ENCODE data around the gene ZNF593. TPM values are rescaled to one million over a fixed set of nuclear protein-coding genes. Genes with fewer than 3 reads are reported as not detected.

ZNF593 gene
- total RNA-seq, 2 donors from 2014 or later, result 14.4 to 20.5 TPM

- Histone ChIP-seq H3K4me1 (ENCODE audit: control insufficient read depth in 1 of 2, low read depth in 2 of 2) (no peaks in the 10 kb centered on the region), H3K4me3 (no peak overlapping the region), H3K27me3 (replicated peaks; ENCODE audit: insufficient read depth) (no peaks in the 10 kb centered on the region), H3K9me3 (no peaks in the 10 kb centered on the region), H3K27ac (no peak overlapping the region), H3K36me3 (no peaks in the 10 kb centered on the region)
- ATAC-seq (ENCODE audit: insufficient number of reproducible peaks, low FRiP score, low read depth) (no peak), DNase-seq (ENCODE audit: low spot score) (no peak)
- TF ChIP-seq CTCF (IDR thresholded peaks at IDR 0.05), result no peak
Measured at GRCh38 chr1:26188477-26188876, 18.8 kb downstream of the ZNF593 start.

- no peaks in the 10 kb centered on the region for H3K27me3 ChIP-seq (replicated peaks; ENCODE audit: insufficient read depth)
- no peaks in the 10 kb centered on the region for H3K4me1 ChIP-seq (ENCODE audit: control insufficient read depth in 1 of 2, low read depth in 2 of 2)
- H3K9me3 ChIP-seq, result no peaks in the 10 kb centered on the region
- ATAC-seq (ENCODE audit: insufficient number of reproducible peaks, low FRiP score, low read depth), result no peak
- H3K4me3 ChIP-seq, result no peak overlapping the region
- no peaks in the 10 kb centered on the region for H3K36me3 ChIP-seq
- no peak overlapping the region for H3K27ac ChIP-seq
- DNase-seq (ENCODE audit: low spot score), result no peak
- TF ChIP-seq CTCF (IDR thresholded peaks at IDR 0.05), result no peak
Measured at GRCh38 chr1:26189331-26189730, 19.6 kb downstream of the ZNF593 start.

GRCh38 chr1:26189751-26190275, 20.1 kb downstream of the ZNF593 start:
- Histone ChIP-seq H3K36me3 (no peaks in the 10 kb centered on the region), H3K9me3 (no peaks in the 10 kb centered on the region), H3K4me3 (no peak overlapping the region), H3K27me3 (replicated peaks; ENCODE audit: insufficient read depth) (no peaks in the 10 kb centered on the region), H3K27ac (no peak overlapping the region), H3K4me1 (ENCODE audit: control insufficient read depth in 1 of 2, low read depth in 2 of 2) (no peaks in the 10 kb centered on the region)
- ATAC-seq (ENCODE audit: insufficient number of reproducible peaks, low FRiP score, low read depth) (no peak), DNase-seq (ENCODE audit: low spot score) (no peak)
- no peak for TF ChIP-seq CTCF (IDR thresholded peaks at IDR 0.05)

- Histone ChIP-seq H3K27me3 (replicated peaks; ENCODE audit: insufficient read depth) (no peaks in the 10 kb centered on the region), H3K9me3 (no peaks in the 10 kb centered on the region), H3K27ac (no peak within 1 kb of the TSS), H3K4me3 (no peak within 1 kb of the TSS), H3K36me3 (no peaks in the 10 kb centered on the region), H3K4me1 (ENCODE audit: control insufficient read depth in 1 of 2, low read depth in 2 of 2) (no peaks in the 10 kb centered on the region)
- ATAC-seq (ENCODE audit: insufficient number of reproducible peaks, low FRiP score, low read depth) (no peak), DNase-seq (ENCODE audit: low spot score) (no peak)
- TF ChIP-seq CTCF (IDR thresholded peaks at IDR 0.05), result no peak
Measured at GRCh38 chr1:26190373-26190987, 20.8 kb downstream of the ZNF593 start, which contains the start of gene CATSPER4. TSS of gene CATSPER4 (plus strand) at chr1:26190602. CDS start at chr1:26190628, 26 bp downstream.

GRCh38 chr1:26191739-26192138, 22.0 kb downstream of the ZNF593 start:
- ATAC-seq (ENCODE audit: insufficient number of reproducible peaks, low FRiP score, low read depth), result no peak
- Histone ChIP-seq H3K4me3 (no peak overlapping the region), H3K27ac (no peak overlapping the region), H3K27me3 (replicated peaks; ENCODE audit: insufficient read depth) (no peaks in the 10 kb centered on the region), H3K4me1 (ENCODE audit: control insufficient read depth in 1 of 2, low read depth in 2 of 2) (no peaks in the 10 kb centered on the region), H3K9me3 (no peaks in the 10 kb centered on the region), H3K36me3 (no peaks in the 10 kb centered on the region)
- TF ChIP-seq CTCF (IDR thresholded peaks at IDR 0.05), result no peak
- no peak for DNase-seq (ENCODE audit: low spot score)
